RWPE2 (cell line): ENCODE measurements around the gene MPI.
A peak's percentile ranks its signal among the peaks of the same experiment; 100 is the strongest.

Experiments
- ATAC-seq: fragments of 200-7000 bp; cut with Tn5 transposase; 3 replicates; pipeline ENCODE4 v1.9.1; 2021; ENCODE audit warnings: low read depth
- DNase-seq: peaks from one replicate; pipeline ENCODE4 v3.0.0-alpha.2; 2020; ENCODE audit warnings: low spot score
- H3K27ac ChIP-seq: fragments of 450-650 bp; 2 replicates; pipeline ENCODE4 v1.5.1; 2017; ENCODE audit warnings: mild to moderate bottlenecking; ENCODE audit not compliant: poor library complexity, severe bottlenecking
- H3K27me3 ChIP-seq: fragments of 250-450 bp; sonication (Bioruptor Pico); 2 replicates; pipeline ENCODE4 v1.5.1; 2021; ENCODE audit warnings: mild to moderate bottlenecking, moderate library complexity; ENCODE audit not compliant: insufficient read depth, poor library complexity, severe bottlenecking
- H3K36me3 ChIP-seq: fragments of 250-450 bp; sonication (Bioruptor Pico); 2 replicates; pipeline ENCODE4 v1.5.1; 2020; ENCODE audit warnings: low read depth, mild to moderate bottlenecking, moderate library complexity
- H3K4me1 ChIP-seq: fragments of 250-450 bp; sonication (Bioruptor Pico); 2 replicates; pipeline ENCODE4 v1.5.1; 2021; ENCODE audit warnings: mild to moderate bottlenecking, moderate library complexity; ENCODE audit not compliant: insufficient read depth, poor library complexity, severe bottlenecking
- H3K4me3 ChIP-seq: fragments of 250-450 bp; sonication (Bioruptor Pico); 2 replicates; pipeline ENCODE4 v1.5.1; 2021; ENCODE audit warnings: mild to moderate bottlenecking, moderate library complexity; ENCODE audit not compliant: severe bottlenecking
- H3K9me3 ChIP-seq: fragments of 250-450 bp; sonication (Bioruptor Pico); 2 replicates; pipeline ENCODE4 v1.5.1; 2021; ENCODE audit warnings: mild to moderate bottlenecking, moderate library complexity; ENCODE audit not compliant: severe bottlenecking
- CTCF ChIP-seq: fragments of 450-650 bp; IDR thresholded peaks from one replicate; pipeline ENCODE4 v1.5.1; 2017; ENCODE audit warnings: mild to moderate bottlenecking, moderate library complexity; ENCODE audit not compliant: poor library complexity, severe bottlenecking

MPI gene

GRCh38 chr15:74843445-74843828 is 46.4 kb upstream of the MPI start:
- TF ChIP-seq CTCF, result no peak
- H3K27me3 ChIP-seq, result no peaks in the 10 kb centered on the region
- no peak for DNase-seq
- H3K27ac ChIP-seq, result peak overlapping the region; percentile 43
- peak overlapping the region; percentile 89 for H3K4me3 ChIP-seq
- H3K4me1 ChIP-seq, result peaks cover 4% of the 10 kb centered on the region
- no peak for ATAC-seq
- peaks cover 7% of the 10 kb centered on the region for H3K36me3 ChIP-seq
- H3K9me3 ChIP-seq, result no peaks in the 10 kb centered on the region

GRCh38 chr15:74843891-74844299 is 45.9 kb upstream of the MPI start:
- H3K36me3 ChIP-seq, result peaks cover 12% of the 10 kb centered on the region
- no peaks in the 10 kb centered on the region for H3K9me3 ChIP-seq
- H3K4me3 ChIP-seq, result no peak overlapping the region
- no peak for ATAC-seq
- peaks cover 4% of the 10 kb centered on the region for H3K4me1 ChIP-seq
- DNase-seq, result peak; percentile 67
- H3K27me3 ChIP-seq, result no peaks in the 10 kb centered on the region
- no peak for TF ChIP-seq CTCF
- H3K27ac ChIP-seq, result peak overlapping the region; percentile 43

GRCh38 chr15:74844319-74845207 is 45.3 kb upstream of the MPI start:
- no peak for ATAC-seq
- no peak overlapping the region for H3K4me3 ChIP-seq

GRCh38 chr15:74845208-74845568 is 44.7 kb upstream of the MPI start:
- Histone ChIP-seq H3K27me3 (no peaks in the 10 kb centered on the region), H3K27ac (no peak overlapping the region), H3K4me3 (no peak overlapping the region), H3K36me3 (peaks cover 25% of the 10 kb centered on the region), H3K9me3 (no peaks in the 10 kb centered on the region), H3K4me1 (peaks cover 4% of the 10 kb centered on the region)
- no peak for TF ChIP-seq CTCF
- no peak for ATAC-seq
- DNase-seq, result peak; percentile 67

More at GRCh38 chr15:74844319-74845207, 45.3 kb upstream of the MPI start:
- Histone ChIP-seq H3K36me3 (peaks cover 19% of the 10 kb centered on the region), H3K9me3 (no peaks in the 10 kb centered on the region), H3K4me1 (peaks cover 4% of the 10 kb centered on the region), H3K27me3 (no peaks in the 10 kb centered on the region), H3K27ac (no peak overlapping the region)
- peak; percentile 64 for DNase-seq
- no peak for TF ChIP-seq CTCF

GRCh38 chr15:74845581-74845980 is 44.3 kb upstream of the MPI start:
- no peak overlapping the region for H3K27ac ChIP-seq
- TF ChIP-seq CTCF, result no peak

More at GRCh38 chr15:74845581-74845980, 44.3 kb upstream of the MPI start:
- peaks cover 29% of the 10 kb centered on the region for H3K36me3 ChIP-seq
- peaks cover 4% of the 10 kb centered on the region for H3K4me1 ChIP-seq
- DNase-seq (peak; percentile 44), ATAC-seq (no peak)
- H3K27me3 ChIP-seq, result no peaks in the 10 kb centered on the region
- H3K9me3 ChIP-seq, result no peaks in the 10 kb centered on the region
- no peak overlapping the region for H3K4me3 ChIP-seq
